HepG2 (cell line): ENCODE results near the gene STKLD1. TPM values are rescaled to one million over a fixed set of nuclear protein-coding genes. Genes with fewer than 3 reads are reported as not detected.

ENCODE experiments used
- BORCS8-MEF2B ChIP-seq: sonication (generic); formaldehyde crosslinking; IDR thresholded peaks from 2 replicates; pipeline ENCODE4 v1.8.0; 2022; ENCODE audit warnings: mild to moderate bottlenecking, missing genetic modification reagents
- DBP ChIP-seq: sonication (generic); formaldehyde crosslinking; IDR thresholded peaks from 2 replicates; pipeline ENCODE4 v1.4.0; 2020; ENCODE audit warnings: missing genetic modification reagents; ENCODE audit errors: not compliant biosample characterization
- DMAP1 ChIP-seq: IDR thresholded peaks from 2 replicates; pipeline ENCODE4 v1.6.1; 2016
- ETS1 ChIP-seq: sonication (generic); formaldehyde crosslinking; IDR thresholded peaks from 2 replicates; pipeline ENCODE4 v1.4.0; 2020; ENCODE audit warnings: missing genetic modification reagents
- FOXO1 ChIP-seq: sonication (generic); formaldehyde crosslinking; IDR thresholded peaks from 2 replicates; pipeline ENCODE4 v1.4.0; 2020; ENCODE audit warnings: missing genetic modification reagents
- GTF2F1 ChIP-seq: fragments of 150-350 bp; IDR thresholded peaks from 2 replicates; pipeline ENCODE4 v1.6.1; 2014; ENCODE audit warnings: low read length
- HIVEP1 ChIP-seq: sonication (generic); formaldehyde crosslinking; IDR thresholded peaks from 2 replicates; pipeline ENCODE4 v1.4.0; 2020; ENCODE audit warnings: mild to moderate bottlenecking, missing genetic modification reagents
- KDM6A ChIP-seq: IDR thresholded peaks from 2 replicates; pipeline ENCODE4 v1.6.1; 2016; ENCODE audit warnings: low read depth
- MAFF ChIP-seq: IDR thresholded peaks from 2 replicates; pipeline ENCODE4 v1.6.1; 2011; ENCODE audit warnings: low read depth, low read length, improper control_type of control experiment
- MATR3 ChIP-seq: sonication (generic); formaldehyde crosslinking; IDR thresholded peaks from 2 replicates; pipeline ENCODE4 v1.4.0; 2020; ENCODE audit warnings: missing genetic modification reagents
- MIXL1 ChIP-seq: IDR thresholded peaks from 2 replicates; pipeline ENCODE4 v1.6.1; 2016
- NBN ChIP-seq: fragments of 450-650 bp; conservative IDR thresholded peaks from 2 replicates; pipeline ENCODE4 v1.6.1; 2017
- PATZ1 ChIP-seq: sonication (generic); formaldehyde crosslinking; IDR thresholded peaks from 2 replicates; pipeline ENCODE4 v1.4.0; 2020; ENCODE audit warnings: missing genetic modification reagents
- SAFB2 ChIP-seq: sonication (generic); formaldehyde crosslinking; IDR thresholded peaks from 2 replicates; pipeline ENCODE4 v1.5.1; 2020; ENCODE audit warnings: missing genetic modification reagents, low read depth, mild to moderate bottlenecking, borderline replicate concordance
- SOX5 ChIP-seq: IDR thresholded peaks from 2 replicates; pipeline ENCODE4 v1.6.1; 2016; ENCODE audit warnings: borderline replicate concordance
- TBL1XR1 ChIP-seq: fragments of 150-350 bp; IDR thresholded peaks from 2 replicates; pipeline ENCODE4 v1.6.1; 2014; ENCODE audit warnings: borderline replicate concordance, low read length; ENCODE audit not compliant: partially characterized antibody
- ZBTB1 ChIP-seq: sonication (generic); formaldehyde crosslinking; IDR thresholded peaks from 2 replicates; pipeline ENCODE4 v1.4.0; 2020; ENCODE audit warnings: missing genetic modification reagents, borderline replicate concordance
- ZBTB20 ChIP-seq: sonication (generic); formaldehyde crosslinking; IDR thresholded peaks from 2 replicates; pipeline ENCODE4 v1.8.1; 2023; ENCODE audit warnings: missing genetic modification reagents, low read depth, mild to moderate bottlenecking, borderline replicate concordance
- ZBTB7B ChIP-seq: sonication (generic); formaldehyde crosslinking; IDR thresholded peaks from 2 replicates; pipeline ENCODE4 v1.4.0; 2020; ENCODE audit warnings: missing genetic modification reagents
- ZNF3 ChIP-seq: IDR thresholded peaks from 2 replicates; pipeline ENCODE4 v1.7.0; 2017; ENCODE audit warnings: inconsistent platforms
- ZNF30 ChIP-seq: sonication (generic); formaldehyde crosslinking; IDR thresholded peaks from 2 replicates; pipeline ENCODE4 v1.5.0; 2020; ENCODE audit warnings: mild to moderate bottlenecking, missing genetic modification reagents
- ZNF431 ChIP-seq: sonication (generic); formaldehyde crosslinking; IDR thresholded peaks from 2 replicates; pipeline ENCODE4 v1.9.0; 2022; ENCODE audit warnings: missing genetic modification reagents, low read depth, mild to moderate bottlenecking, borderline replicate concordance
- ZNF484 ChIP-seq: sonication (generic); formaldehyde crosslinking; IDR thresholded peaks from 2 replicates; pipeline ENCODE4 v1.5.1; 2020; ENCODE audit warnings: mild to moderate bottlenecking, low read depth, missing genetic modification reagents, borderline replicate concordance
- ZNF510 ChIP-seq: sonication (generic); formaldehyde crosslinking; IDR thresholded peaks from 2 replicates; pipeline ENCODE4 v1.4.0; 2020; ENCODE audit warnings: low read depth, mild to moderate bottlenecking, missing genetic modification reagents
- ZNF569 ChIP-seq: sonication (generic); formaldehyde crosslinking; IDR thresholded peaks from 2 replicates; pipeline ENCODE4 v1.5.0; 2020; ENCODE audit warnings: mild to moderate bottlenecking, missing genetic modification reagents, moderate library complexity, borderline replicate concordance
- ZNF839 ChIP-seq: sonication (generic); formaldehyde crosslinking; IDR thresholded peaks from 2 replicates; pipeline ENCODE4 v1.4.0; 2020; ENCODE audit warnings: missing genetic modification reagents, mild to moderate bottlenecking, borderline replicate concordance
- ZSCAN20 ChIP-seq: sonication (generic); formaldehyde crosslinking; IDR thresholded peaks from 2 replicates; pipeline ENCODE4 v1.4.0; 2020; ENCODE audit warnings: missing genetic modification reagents, mild to moderate bottlenecking, borderline replicate concordance
- polyA plus RNA-seq, 8 experiments: library from polyadenylated mRNA; depleted of rRNA in 3 of 8; stranded (reverse) in 7 of 8; unstranded in 1 of 8; fragments of >200 nt; fragmentation: Illumina TruSeq in 4 of 8; extraction: Trizol in 4 of 8; gene quantifications; 2 replicates each; pipeline versions ENCODE4 v1.2.1 to v1.2.3, GENCODE V29; 2011 to 2016; ENCODE audit warnings: low read depth in 4 of 8, missing spikeins in 1 of 8, mixed read lengths in 1 of 8; ENCODE audit not compliant: insufficient read depth in 1 of 8
- total RNA-seq, 5 experiments: library from RNA; depleted of rRNA; stranded (reverse); fragments of >200 nt; fragmentation: Illumina TruSeq; extraction: Trizol; gene quantifications; 2 replicates each; pipeline ENCODE4 v1.2.3, GENCODE V29; 2016; ENCODE audit warnings: low read depth in 1 of 5

The STKLD1 gene
- total and polyA plus RNA-seq, 2 of the 13 experiments (the other 11 are each of a cell fraction or from before 2014, with no cell fraction given), result 1.5 to 2.2 TPM

- TF ChIP-seq PATZ1 (CRISPR knock-in tag), result peak; percentile 89
- peak; percentile 30; the same call in 1 of the 2 replicates for TF ChIP-seq ZNF431 (CRISPR knock-in tag)
- peak; percentile 90 for TF ChIP-seq BORCS8-MEF2B (CRISPR knock-in tag)
- TF ChIP-seq TBL1XR1, result no peak
- no peak for TF ChIP-seq MATR3 (CRISPR knock-in tag)
- TF ChIP-seq GTF2F1, result no peak
- TF ChIP-seq ZNF484 (CRISPR knock-in tag), result no peak; the same call in 1 of the 2 replicates
- no peak for TF ChIP-seq MAFF
- no peak for TF ChIP-seq NBN
- TF ChIP-seq SAFB2, result peak; percentile 88; the same call in 1 of the 2 replicates
- peak; percentile 85 for TF ChIP-seq MIXL1 (CRISPR knock-in tag)
- TF ChIP-seq DBP (CRISPR knock-in tag), result peak; percentile 79
- no peak; the same call in 1 of the 2 replicates for TF ChIP-seq ZSCAN20 (CRISPR knock-in tag)
- no peak for TF ChIP-seq ETS1 (CRISPR knock-in tag)
- peak; percentile 23; the same call in 1 of the 2 replicates for TF ChIP-seq ZNF839 (CRISPR knock-in tag)
- peak; percentile 95; the same call in 1 of the 2 replicates for TF ChIP-seq ZNF510 (CRISPR knock-in tag)
- no peak for TF ChIP-seq KDM6A (CRISPR knock-in tag)
- peak; percentile 53; the same call in 1 of the 2 replicates for TF ChIP-seq SOX5
- no peak for TF ChIP-seq ZNF30 (CRISPR knock-in tag)
- peak; percentile 96 for TF ChIP-seq DMAP1
- TF ChIP-seq ZBTB7B (CRISPR knock-in tag), result no peak
- no peak for TF ChIP-seq ZNF3 (CRISPR knock-in tag)
- TF ChIP-seq ZNF569 (CRISPR knock-in tag), result no peak
- peak; percentile 56; the same call in 1 of the 2 replicates for TF ChIP-seq ZBTB20 (CRISPR knock-in tag)
- peak; percentile 93 for TF ChIP-seq HIVEP1 (CRISPR knock-in tag)
- TF ChIP-seq FOXO1, result peak; percentile 77; the same call in 1 of the 2 replicates
- TF ChIP-seq ZBTB1, result no peak
Observed at GRCh38 chr9:133335924-133336811, 40.0 kb upstream of the STKLD1 start, which contains the start of gene SURF6 (continued).
